Lung (tissue), 12 donors: Measurements from ENCODE around the gene DDX31. TPM values are rescaled to one million over a fixed set of nuclear protein-coding genes. Genes with fewer than 3 reads are reported as not detected.
"Not testable (repeated sequence)": the region's sequence is repeated elsewhere in the genome, so short reads cannot be mapped to it uniquely, and the experiment has no call there.

Source experiments
- ATAC-seq: fragments of 200-7000 bp; cut with Tn5 transposase; one replicate; pipeline ENCODE4 v1.9.1; 2020; ENCODE audit warnings: moderate number of reproducible peaks; ENCODE audit not compliant: insufficient read depth, low FRiP score
- DNase-seq, 3 donors: peaks; one replicate each; pipeline ENCODE4 v3.0.0-alpha.2; 2013 to 2017
- H3K27ac ChIP-seq, 2 donors: one replicate each; pipeline ENCODE4 v1.5.1; 2013; ENCODE audit warnings: mild to moderate bottlenecking in 2 of 2, moderate library complexity in 2 of 2, control low read depth in 1 of 2, inconsistent platforms in 1 of 2, low read depth in 1 of 2, low read length in 1 of 2
- H3K27me3 ChIP-seq, 3 donors: one replicate each; pipeline ENCODE4 v1.5.1; 2013; ENCODE audit warnings: low read length in 2 of 3; ENCODE audit not compliant: control insufficient read depth in 3 of 3, insufficient read depth in 3 of 3
- H3K36me3 ChIP-seq, 4 donors: one replicate each; pipeline ENCODE4 v1.5.1; 2013; ENCODE audit warnings: low read length in 4 of 4, mild to moderate bottlenecking in 1 of 4, moderate library complexity in 1 of 4; ENCODE audit not compliant: control insufficient read depth in 4 of 4, insufficient read depth in 4 of 4
- H3K4me1 ChIP-seq, 5 donors: one replicate each; pipeline ENCODE4 v1.5.1; 2013; ENCODE audit warnings: low read length in 5 of 5, mild to moderate bottlenecking in 2 of 5, moderate library complexity in 1 of 5; ENCODE audit not compliant: control insufficient read depth in 5 of 5, insufficient read depth in 5 of 5
- H3K4me3 ChIP-seq: one replicate; pipeline ENCODE4 v1.5.1; 2013; ENCODE audit warnings: mild to moderate bottlenecking, control low read depth, moderate library complexity
- H3K9ac ChIP-seq, 2 donors: one replicate each; pipeline ENCODE4 v1.5.1; 2013; ENCODE audit warnings: low read length in 2 of 2, control low read depth in 1 of 2; ENCODE audit not compliant: insufficient read depth in 1 of 2
- H3K9me3 ChIP-seq, 4 donors: one replicate each; pipeline ENCODE4 v1.5.1; 2013; ENCODE audit warnings: low read length in 3 of 4, mild to moderate bottlenecking in 1 of 4, moderate library complexity in 1 of 4; ENCODE audit not compliant: control insufficient read depth in 4 of 4, insufficient read depth in 3 of 4
- WGBS, 2 donors: extraction: QIAGEN DNeasy Blood & Tissue Kit; methylation state at CpG; one replicate each; pipeline ENCODE4 v1.1.7; 2013; 5-methylcytosine and 5-hydroxymethylcytosine counted together
- polyA plus RNA-seq, 2 donors: library from polyadenylated mRNA; stranded (reverse); fragments of 200-250 nt; gene quantifications; one replicate each; pipeline ENCODE4 v1.2.1, GENCODE V29; 2013
- total RNA-seq, 2 donors: library from RNA; depleted of rRNA in 1 of 2; stranded (reverse); fragments of >200 nt in 1 of 2; gene quantifications; one replicate each; pipeline ENCODE4 v1.2.1, GENCODE V29; 2014 to 2021
- TF ChIP-seq, protein P1 (sequence below): IDR thresholded peaks from 2 replicates; pipeline ENCODE4 v1.5.1; 2012; ENCODE audit warnings: mild to moderate bottlenecking; ENCODE audit errors: control extremely low read depth, extremely low read depth
- donor health status: control.
- donor health status: control.
- donor health status: Bipolar disorder and iron deficiency.
- donor health status: healthy.
- donor health status: DM: yes; HTN: yes; CAD: no.

DDX31 gene
- total and polyA plus RNA-seq, 4 donors: 8.1 to 14.8 (median 11.7) TPM

DNA sequence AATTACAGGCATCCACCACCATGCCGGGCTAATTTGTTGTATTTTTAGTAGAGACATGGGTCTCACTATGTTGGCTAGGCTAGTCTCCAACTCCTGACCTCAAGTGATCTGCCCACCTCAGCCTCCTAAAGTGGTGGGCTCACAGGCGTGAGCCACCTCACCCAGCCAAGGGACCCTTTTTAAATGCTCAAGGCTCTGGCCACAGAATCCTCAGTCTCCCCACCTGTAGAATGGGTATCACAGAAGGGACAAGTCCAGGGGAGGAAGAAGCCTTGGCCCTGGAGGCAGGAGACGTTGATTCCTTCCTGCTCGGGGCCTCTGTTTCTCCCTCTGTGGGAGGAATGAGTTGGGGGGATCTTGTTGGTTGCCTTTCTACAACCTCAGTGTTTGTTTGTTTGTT is 46.2 kb upstream of the DDX31 start:
- ATAC-seq (no peak), DNase-seq (no peak)
- Histone ChIP-seq H3K27ac (no peak overlapping the region), H3K27me3 (no peaks in the 10 kb centered on the region), H3K4me1 (no peaks in the 10 kb centered on the region), H3K36me3 (no peaks in the 10 kb centered on the region), H3K9me3 (peaks cover 0 to 2% (median 0%) of the 10 kb centered on the region in 4 donors), H3K9ac (no peak overlapping the region), H3K4me3 (no peak overlapping the region)
- WGBS, 2 donors: 91 to 92% methylated on average over 4 of the region's 4 CpGs
- TF ChIP-seq, protein P1, sequence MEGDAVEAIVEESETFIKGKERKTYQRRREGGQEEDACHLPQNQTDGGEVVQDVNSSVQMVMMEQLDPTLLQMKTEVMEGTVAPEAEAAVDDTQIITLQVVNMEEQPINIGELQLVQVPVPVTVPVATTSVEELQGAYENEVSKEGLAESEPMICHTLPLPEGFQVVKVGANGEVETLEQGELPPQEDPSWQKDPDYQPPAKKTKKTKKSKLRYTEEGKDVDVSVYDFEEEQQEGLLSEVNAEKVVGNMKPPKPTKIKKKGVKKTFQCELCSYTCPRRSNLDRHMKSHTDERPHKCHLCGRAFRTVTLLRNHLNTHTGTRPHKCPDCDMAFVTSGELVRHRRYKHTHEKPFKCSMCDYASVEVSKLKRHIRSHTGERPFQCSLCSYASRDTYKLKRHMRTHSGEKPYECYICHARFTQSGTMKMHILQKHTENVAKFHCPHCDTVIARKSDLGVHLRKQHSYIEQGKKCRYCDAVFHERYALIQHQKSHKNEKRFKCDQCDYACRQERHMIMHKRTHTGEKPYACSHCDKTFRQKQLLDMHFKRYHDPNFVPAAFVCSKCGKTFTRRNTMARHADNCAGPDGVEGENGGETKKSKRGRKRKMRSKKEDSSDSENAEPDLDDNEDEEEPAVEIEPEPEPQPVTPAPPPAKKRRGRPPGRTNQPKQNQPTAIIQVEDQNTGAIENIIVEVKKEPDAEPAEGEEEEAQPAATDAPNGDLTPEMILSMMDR: no peak

DNA sequence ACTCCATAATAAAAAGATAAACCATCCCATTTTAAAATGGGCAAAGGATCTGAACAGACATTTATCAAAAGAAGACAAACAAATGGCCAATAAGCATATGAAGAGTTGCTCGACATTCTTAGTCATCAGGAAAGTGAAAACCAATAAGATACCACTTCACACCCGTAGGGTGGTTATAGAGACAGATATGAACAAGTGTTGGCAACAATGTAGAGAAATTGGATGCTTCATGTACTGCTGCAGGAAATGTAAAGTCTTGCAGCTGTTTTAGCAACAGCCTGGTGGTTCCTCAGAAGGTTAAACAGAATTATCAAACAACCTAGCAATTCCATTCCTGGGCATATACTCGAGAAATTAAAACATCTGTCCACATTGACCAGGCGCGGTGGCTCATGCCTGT is 43.0 kb upstream of the DDX31 start:
- 83 to 85% methylated on average over 5 of the region's 5 CpGs for WGBS, 2 donors
- Histone ChIP-seq H3K27me3 (no peaks in the 10 kb centered on the region), H3K4me1 (no peaks in the 10 kb centered on the region), H3K4me3 (no peak overlapping the region), H3K9me3 (peaks cover 0 to 2% (median 0%) of the 10 kb centered on the region in 4 donors), H3K9ac (no peak overlapping the region), H3K36me3 (no peaks in the 10 kb centered on the region), H3K27ac (no peak overlapping the region)
- TF ChIP-seq, protein P1: no peak
- ATAC-seq (no peak), DNase-seq (no peak)

- Histone ChIP-seq H3K4me1 (no peaks in the 10 kb centered on the region), H3K9me3 (peaks cover 0 to 2% (median 0%) of the 10 kb centered on the region in 4 donors), H3K9ac (no peak overlapping the region), H3K27ac (no peak overlapping the region), H3K27me3 (no peaks in the 10 kb centered on the region), H3K36me3 (no peaks in the 10 kb centered on the region), H3K4me3 (no peak overlapping the region)
- TF ChIP-seq, protein P1: no peak
- no peak for DNase-seq
- ATAC-seq: no peak
- 76 to 90% methylated on average over 3 of the region's 3 CpGs for WGBS, 2 donors
Observed at GRCh38 chr9:132711846-132712245, 42.1 kb upstream of the DDX31 start.

GRCh38 chr9:132711152-132711551 is 41.4 kb upstream of the DDX31 start:
- not testable (repeated sequence) for H3K27ac ChIP-seq, ATAC-seq, H3K9ac ChIP-seq, H3K36me3 ChIP-seq, H3K9me3 ChIP-seq, DNase-seq, H3K4me1 ChIP-seq, H3K27me3 ChIP-seq, H3K4me3 ChIP-seq
- 95 to 97% methylated on average over 5 of the region's 5 CpGs for WGBS, 2 donors
